DOHH2 (cell line): ENCODE data around the gene PDE6B.

Experiments
- H3F3A ChIP-seq: fragments of 200-600 bp; sonication (generic), shearing (Covaris generic); 2 replicates; pipeline ENCODE4 v1.6.0; 2016; ENCODE audit warnings: antibody characterized with exemption, mild to moderate bottlenecking; ENCODE audit not compliant: control insufficient read depth, insufficient read depth
- H3K27ac ChIP-seq: fragments of 200-600 bp; sonication (generic); 2 replicates; pipeline ENCODE4 v1.5.1; 2014; ENCODE audit warnings: low read depth, mild to moderate bottlenecking, low read length, moderate library complexity
- H3K27me3 ChIP-seq: fragments of 200-600 bp; sonication (generic); 2 replicates; pipeline ENCODE4 v1.6.1; 2014; ENCODE audit warnings: mild to moderate bottlenecking, low read length, mixed read lengths; ENCODE audit not compliant: control insufficient read depth
- H3K36me3 ChIP-seq: fragments of 200-600 bp; sonication (generic); 2 replicates; pipeline ENCODE4 v1.6.1; 2014; ENCODE audit warnings: mild to moderate bottlenecking, low read length, moderate library complexity, mixed read lengths; ENCODE audit not compliant: control insufficient read depth
- H3K4me1 ChIP-seq: fragments of 200-600 bp; sonication (generic); 2 replicates; pipeline ENCODE4 v1.6.1; 2014; ENCODE audit warnings: mild to moderate bottlenecking, low read length, mixed read lengths; ENCODE audit not compliant: control insufficient read depth
- H3K4me2 ChIP-seq: fragments of 200-600 bp; sonication (generic); 2 replicates; pipeline ENCODE4 v1.6.0; 2014; ENCODE audit warnings: mild to moderate bottlenecking, low read length, moderate library complexity
- H3K4me3 ChIP-seq: fragments of 200-600 bp; sonication (generic); 2 replicates; pipeline ENCODE4 v1.5.1; 2014; ENCODE audit warnings: mild to moderate bottlenecking, low read length, mixed read lengths
- H3K79me2 ChIP-seq: fragments of 200-600 bp; sonication (generic); 2 replicates; pipeline ENCODE4 v1.6.1; 2014; ENCODE audit warnings: mild to moderate bottlenecking, low read length, mixed read lengths; ENCODE audit not compliant: control insufficient read depth
- H3K9me2 ChIP-seq: fragments of 200-600 bp; sonication (generic); replicated peaks from 2 replicates; pipeline ENCODE4 v1.6.1; 2014; ENCODE audit warnings: mild to moderate bottlenecking, low read length, mixed read lengths; ENCODE audit not compliant: control insufficient read depth
- H3K9me3 ChIP-seq: fragments of 200-600 bp; sonication (generic); 2 replicates; pipeline ENCODE4 v1.6.1; 2014; ENCODE audit warnings: antibody characterized with exemption, low read length, mixed read lengths; ENCODE audit not compliant: control insufficient read depth, insufficient read depth
- H4K20me1 ChIP-seq: fragments of 200-600 bp; sonication (generic); 2 replicates; pipeline ENCODE4 v1.6.0; 2014; ENCODE audit warnings: low read depth, mild to moderate bottlenecking, antibody characterized with exemption, low read length, moderate library complexity; ENCODE audit not compliant: control insufficient read depth, insufficient read depth
- CTCF ChIP-seq: fragments of 200-600 bp; sonication (generic); IDR thresholded peaks from one replicate; pipeline ENCODE4 v1.5.1; 2014; ENCODE audit warnings: antibody characterized with exemption, mild to moderate bottlenecking, low read depth, low read length; ENCODE audit not compliant: poor library complexity, severe bottlenecking
- EZH2phosphoT487 ChIP-seq: fragments of 200-600 bp; sonication (generic); IDR thresholded peaks from 2 replicates; pipeline ENCODE4 v1.6.1; 2017; ENCODE audit warnings: borderline replicate concordance, mild to moderate bottlenecking, antibody characterized with exemption, low read length, moderate library complexity, mixed read lengths

Gene PDE6B

GRCh38 chr4:684623-685327 is 59.4 kb downstream of the PDE6B start:
- Histone ChIP-seq H3K79me2 (no peaks in the 10 kb centered on the region), H3K9me3 (no peaks in the 10 kb centered on the region), H3K27ac (no peak overlapping the region), H3K27me3 (no peaks in the 10 kb centered on the region), H3K4me3 (no peak overlapping the region), H3K36me3 (no peaks in the 10 kb centered on the region), H3K4me2 (no peak overlapping the region), H4K20me1 (no peaks in the 10 kb centered on the region), H3K9me2 (no peaks in the 10 kb centered on the region), H3F3A (no peaks in the 10 kb centered on the region), H3K4me1 (peaks cover 32% of the 10 kb centered on the region)
- no peak for TF ChIP-seq CTCF
- no peak for TF ChIP-seq EZH2phosphoT487

- TF ChIP-seq CTCF: no peak
- TF ChIP-seq EZH2phosphoT487: no peak
- Histone ChIP-seq H4K20me1 (no peaks in the 10 kb centered on the region), H3K4me3 (no peak overlapping the region), H3F3A (no peaks in the 10 kb centered on the region), H3K79me2 (no peaks in the 10 kb centered on the region), H3K9me2 (no peaks in the 10 kb centered on the region), H3K4me2 (no peak overlapping the region), H3K27ac (no peak overlapping the region), H3K9me3 (no peaks in the 10 kb centered on the region), H3K27me3 (no peaks in the 10 kb centered on the region), H3K36me3 (no peaks in the 10 kb centered on the region), H3K4me1 (peaks cover 22% of the 10 kb centered on the region)
Measured at GRCh38 chr4:685679-686412, 60.5 kb downstream of the PDE6B start.

- Histone ChIP-seq H3K27ac (no peak overlapping the region), H3K4me3 (no peak overlapping the region), H3F3A (no peaks in the 10 kb centered on the region), H3K4me1 (peaks cover 18% of the 10 kb centered on the region), H3K9me3 (no peaks in the 10 kb centered on the region), H3K36me3 (no peaks in the 10 kb centered on the region), H3K9me2 (no peaks in the 10 kb centered on the region), H3K79me2 (no peaks in the 10 kb centered on the region), H3K27me3 (no peaks in the 10 kb centered on the region), H3K4me2 (no peak overlapping the region), H4K20me1 (no peaks in the 10 kb centered on the region)
- TF ChIP-seq EZH2phosphoT487 (no peak), CTCF (no peak)
Measured at GRCh38 chr4:686413-687040, 61.2 kb downstream of the PDE6B start.
